GM18868 (cell line): ENCODE data around the gene DLGAP1.
A peak's percentile ranks its signal among the peaks of the same experiment; 100 is the strongest.
"Not testable (repeated sequence)": the region's sequence is repeated elsewhere in the genome, so short reads cannot be mapped to it uniquely, and the experiment has no call there.

Experiments used
- ATAC-seq: cut with Tn5 transposase; IDR thresholded peaks from one replicate; pipeline ENCODE4 v1.9.1; 2021; ENCODE audit warnings: mild to moderate bottlenecking, moderate library complexity; ENCODE audit not compliant: unreplicated experiment

The DLGAP1 gene

DNA sequence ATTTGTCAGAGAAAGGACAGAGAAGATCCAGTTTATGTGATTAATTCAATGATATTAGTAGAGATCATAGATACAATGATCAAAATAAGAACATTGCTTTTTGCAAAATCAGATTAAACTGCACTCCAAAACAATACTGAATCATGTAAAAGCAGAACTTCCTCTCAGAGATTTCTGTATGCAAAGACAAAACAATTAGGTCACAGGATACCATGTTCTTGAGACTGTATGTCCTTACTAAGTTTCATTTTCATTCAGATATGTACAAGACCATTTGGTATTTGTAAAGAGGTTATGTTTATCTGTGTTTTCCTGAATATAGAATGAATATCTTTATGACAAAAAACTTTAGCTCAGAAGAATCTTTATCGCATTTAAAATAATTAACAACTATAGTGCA lies 161.8 kb downstream of the DLGAP1 start:
- ATAC-seq: no peak

DNA sequence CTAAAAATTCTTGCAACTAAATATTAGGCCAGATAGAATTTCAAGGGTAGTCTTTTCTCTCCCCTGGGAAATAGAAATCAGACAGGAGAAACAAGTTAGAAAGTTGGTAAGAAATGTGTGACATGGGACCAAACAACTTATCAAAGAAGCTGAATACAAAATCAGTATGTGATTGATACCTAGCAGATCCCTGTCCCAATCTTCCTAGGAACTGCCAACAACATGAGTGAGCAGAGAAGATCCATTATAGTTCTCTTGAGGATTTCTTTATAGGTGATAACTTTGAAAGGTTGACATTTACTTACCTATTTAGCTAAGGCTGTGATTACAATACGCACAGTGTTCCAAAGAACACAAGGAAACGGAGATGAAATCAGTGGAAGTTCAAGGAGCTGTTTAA lies 162.4 kb downstream of the DLGAP1 start:
- ATAC-seq: no peak

GRCh38 chr18:4287340-4287739 lies 167.8 kb downstream of the DLGAP1 start:
- ATAC-seq: not testable (repeated sequence)

- no peak for ATAC-seq
These were observed 168.9 kb downstream of the DLGAP1 start for GRCh38 chr18:4286256-4286655.

DNA sequence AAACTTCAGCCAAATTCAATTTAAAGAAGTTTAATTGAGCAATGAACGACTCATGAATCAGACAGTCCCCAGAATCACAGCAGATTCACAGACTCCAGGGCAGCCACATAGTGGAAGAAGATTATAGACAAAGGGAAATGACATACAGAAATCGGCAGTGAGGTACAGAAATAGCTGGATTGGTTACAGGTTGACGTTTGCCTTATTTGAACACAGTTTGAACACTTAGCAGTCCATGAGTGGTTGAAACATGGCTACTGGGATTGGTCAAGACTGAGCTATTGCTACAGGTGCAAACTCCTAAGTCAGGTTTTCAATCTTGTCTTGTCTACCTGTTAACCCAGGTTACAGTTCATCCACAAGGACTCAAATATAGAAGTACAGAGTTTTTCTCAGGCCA lies 169.6 kb downstream of the DLGAP1 start:
- ATAC-seq: no peak

DNA sequence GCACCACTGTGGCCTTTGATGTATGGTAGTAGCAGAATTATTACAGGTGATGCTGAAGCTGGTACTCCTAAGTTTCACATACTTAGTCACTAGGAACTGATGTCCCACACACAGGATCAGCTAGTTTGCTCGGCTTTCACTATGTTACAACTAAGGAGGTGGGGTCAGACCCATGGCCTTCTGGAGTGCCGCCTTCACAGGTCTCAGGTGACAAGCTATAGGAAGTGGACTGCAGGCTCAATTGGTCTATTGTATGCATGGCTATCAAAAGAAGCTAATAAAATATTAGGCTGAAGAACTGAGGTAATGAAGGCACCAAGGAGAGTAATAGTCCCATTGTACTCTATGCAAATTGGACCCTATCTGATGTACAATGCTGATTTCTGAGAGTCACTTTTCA lies 170.6 kb downstream of the DLGAP1 start:
- no peak for ATAC-seq

GRCh38 chr18:4283746-4284291 lies 171.3 kb downstream of the DLGAP1 start:
- no peak for ATAC-seq

GRCh38 chr18:4282954-4283353 lies 172.2 kb downstream of the DLGAP1 start:
- no peak for ATAC-seq

DNA sequence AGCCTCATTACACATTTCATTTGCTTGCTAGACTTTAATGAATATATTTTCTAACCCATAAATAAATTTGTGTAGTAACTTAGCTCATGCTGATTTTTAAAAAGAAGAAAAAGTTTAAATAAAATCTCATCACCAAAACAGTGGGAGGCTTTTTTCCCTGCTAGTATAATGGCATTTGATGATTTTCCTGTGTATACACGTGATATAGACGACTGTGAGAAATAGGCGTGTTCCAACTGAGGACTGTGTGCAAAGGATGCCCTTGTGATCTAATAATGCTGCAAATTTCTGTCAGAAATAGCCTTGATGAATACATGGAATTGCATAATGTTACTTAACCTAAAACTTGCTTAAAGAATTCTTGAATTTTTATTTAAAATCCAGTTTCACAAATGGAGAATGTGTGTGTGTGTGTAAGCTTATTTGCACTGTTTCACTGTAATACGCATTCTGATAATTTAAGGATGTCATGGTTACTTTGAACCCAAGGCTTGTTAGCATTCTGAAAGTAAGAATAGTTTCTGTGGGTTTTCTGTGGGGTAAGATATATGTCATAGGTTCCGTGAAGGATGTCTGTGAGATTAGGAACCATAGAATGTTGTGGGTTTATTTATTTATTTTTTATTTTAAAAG lies 178.0 kb downstream of the DLGAP1 start:
- ATAC-seq: peak; percentile 82

DNA sequence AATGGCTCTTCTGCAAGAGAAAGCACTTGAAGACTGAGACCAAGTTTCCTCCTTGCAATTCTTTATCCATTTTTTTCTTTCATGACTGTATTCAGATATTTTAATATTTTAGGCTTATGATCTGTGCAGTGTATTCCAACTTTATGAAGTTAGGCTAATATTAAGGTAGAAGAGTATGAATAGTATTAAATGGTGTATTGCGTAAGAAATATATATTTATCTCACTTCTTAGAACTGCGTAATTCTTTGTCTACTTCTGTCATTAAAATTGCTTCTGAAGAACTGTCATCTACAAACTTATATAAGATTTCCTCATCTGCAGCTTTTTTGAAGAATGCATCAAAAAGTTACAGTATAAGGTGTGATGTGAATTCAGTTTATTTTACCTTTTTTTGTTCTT lies 183.2 kb downstream of the DLGAP1 start:
- ATAC-seq: no peak

DNA sequence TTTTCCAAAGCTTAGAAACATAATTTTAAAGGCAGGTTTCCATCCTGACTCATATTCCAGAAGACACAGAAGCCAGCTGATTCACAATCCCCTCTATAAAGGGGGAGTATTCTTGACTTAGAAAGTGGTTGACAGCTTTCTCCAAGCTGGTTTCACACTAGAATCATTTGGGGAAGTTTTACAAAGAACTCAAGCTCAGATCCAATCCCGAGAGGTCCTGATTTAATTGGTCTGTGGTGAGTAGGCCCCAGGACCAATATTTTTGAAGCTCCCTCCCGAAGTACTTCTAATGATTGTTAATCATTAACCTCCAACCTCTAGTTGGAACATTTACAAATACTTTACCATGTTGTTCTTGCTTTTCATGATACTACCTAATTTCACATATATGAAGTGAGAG lies 184.1 kb downstream of the DLGAP1 start:
- ATAC-seq: no peak

DNA sequence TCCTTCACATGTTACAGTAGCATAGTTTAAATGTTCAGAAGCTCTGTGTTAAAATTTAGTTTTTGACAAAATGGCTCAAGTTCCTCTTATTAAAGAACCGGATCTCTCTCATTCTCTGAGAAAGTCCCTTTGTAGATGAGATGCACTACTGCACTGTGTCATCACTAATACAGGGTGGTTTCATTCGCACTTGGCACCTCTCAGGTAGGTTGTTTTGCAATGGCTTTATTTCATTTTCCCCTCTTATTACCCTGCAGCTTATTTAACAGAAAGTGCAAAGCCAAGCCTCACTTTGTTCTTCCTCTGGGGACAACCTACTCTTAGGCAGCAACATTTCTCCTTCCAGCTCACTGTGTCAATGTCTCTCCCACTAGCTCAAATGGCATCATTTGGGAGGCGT lies 185.1 kb downstream of the DLGAP1 start:
- peak; percentile 80 for ATAC-seq

GRCh38 chr18:4267641-4268040 lies 187.5 kb downstream of the DLGAP1 start:
- ATAC-seq: no peak

DNA sequence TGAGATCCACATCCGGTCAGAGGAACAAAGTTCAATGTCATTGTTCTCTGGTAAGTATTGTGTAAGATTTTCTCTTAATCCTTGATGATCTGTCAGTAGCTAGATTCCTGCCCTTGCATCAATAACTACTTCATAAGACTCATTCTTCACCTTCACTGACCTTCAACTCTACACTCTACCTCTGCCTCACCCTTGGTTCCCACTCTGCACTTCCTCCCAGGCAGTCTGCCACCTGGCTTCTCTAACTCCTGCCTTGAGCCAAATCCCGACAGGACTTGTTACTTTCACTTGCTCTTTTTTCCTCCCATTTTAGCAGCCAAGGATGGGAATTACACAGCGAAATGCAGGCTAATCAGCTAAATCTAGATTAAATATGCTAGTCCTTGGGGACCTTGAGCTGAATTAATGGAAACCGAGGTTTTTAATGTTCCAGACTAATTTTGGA lies 190.7 kb downstream of the DLGAP1 start:
- no peak for ATAC-seq

- ATAC-seq: no peak
These were observed 195.0 kb downstream of the DLGAP1 start for GRCh38 chr18:4260107-4260506.

- ATAC-seq: no peak
These were observed 198.2 kb downstream of the DLGAP1 start for GRCh38 chr18:4256766-4257417.

DNA sequence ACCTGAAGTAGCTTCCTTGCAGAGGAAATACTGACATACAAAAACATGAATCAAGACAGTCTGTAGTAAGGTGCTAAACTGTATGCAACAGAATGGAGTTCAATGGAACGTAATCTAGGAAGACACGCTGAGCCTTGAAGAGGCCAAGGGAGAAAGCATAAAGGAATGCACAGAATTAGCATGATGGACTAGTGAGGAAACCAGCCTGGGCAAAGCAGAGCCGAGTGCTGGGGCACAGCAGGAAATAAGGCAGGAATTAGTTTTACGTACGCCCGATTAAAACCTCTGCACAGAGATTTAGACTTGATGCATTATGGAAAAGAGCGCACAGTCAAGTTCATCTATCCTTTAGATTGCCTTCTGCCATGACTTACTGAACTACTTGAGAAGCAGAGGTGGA lies 200.3 kb downstream of the DLGAP1 start:
- ATAC-seq: no peak

DNA sequence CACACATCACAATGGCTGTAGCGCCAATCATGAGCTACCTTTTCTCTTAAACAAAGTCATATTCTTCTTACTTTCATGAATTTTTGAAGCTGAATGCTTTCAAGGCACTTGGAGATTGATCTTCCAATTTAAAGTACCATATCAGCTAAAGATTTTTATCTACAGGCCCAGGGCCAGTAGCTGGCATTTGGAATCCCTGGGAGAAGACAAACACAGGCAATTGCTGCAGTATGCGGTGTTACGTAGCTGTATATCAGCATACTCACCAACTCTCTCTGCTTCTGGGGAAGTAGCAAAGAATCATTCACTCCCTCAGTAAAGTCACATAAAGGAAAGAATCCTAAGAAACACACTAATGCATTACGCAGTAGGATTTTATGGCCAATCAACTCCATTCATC lies 202.3 kb downstream of the DLGAP1 start:
- no peak for ATAC-seq

DNA sequence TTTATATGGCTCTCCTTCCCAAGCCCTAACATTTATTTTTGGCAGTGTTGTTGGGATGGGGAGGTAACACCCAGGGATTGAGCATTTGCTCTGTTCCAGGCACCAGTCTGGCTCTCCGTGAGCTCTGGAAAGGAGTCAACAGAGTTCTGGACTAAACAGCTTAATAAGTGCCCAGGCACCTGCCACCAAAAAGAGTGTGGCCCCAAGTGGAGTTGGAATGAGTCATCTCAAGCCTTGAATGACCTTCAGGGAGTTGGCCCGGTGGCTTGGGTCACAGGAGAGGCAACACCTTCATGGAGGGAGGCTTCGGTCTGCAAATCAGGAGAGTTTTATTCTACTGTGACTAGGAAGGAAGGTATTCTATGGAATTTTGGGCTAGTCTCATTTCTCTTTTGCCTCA lies 203.2 kb downstream of the DLGAP1 start:
- no peak for ATAC-seq

GRCh38 chr18:4251206-4251605 lies 203.9 kb downstream of the DLGAP1 start:
- ATAC-seq: no peak

GRCh38 chr18:4250141-4250540 lies 205.0 kb downstream of the DLGAP1 start:
- no peak for ATAC-seq

GRCh38 chr18:4248686-4249085 lies 206.4 kb downstream of the DLGAP1 start:
- ATAC-seq: no peak

DNA sequence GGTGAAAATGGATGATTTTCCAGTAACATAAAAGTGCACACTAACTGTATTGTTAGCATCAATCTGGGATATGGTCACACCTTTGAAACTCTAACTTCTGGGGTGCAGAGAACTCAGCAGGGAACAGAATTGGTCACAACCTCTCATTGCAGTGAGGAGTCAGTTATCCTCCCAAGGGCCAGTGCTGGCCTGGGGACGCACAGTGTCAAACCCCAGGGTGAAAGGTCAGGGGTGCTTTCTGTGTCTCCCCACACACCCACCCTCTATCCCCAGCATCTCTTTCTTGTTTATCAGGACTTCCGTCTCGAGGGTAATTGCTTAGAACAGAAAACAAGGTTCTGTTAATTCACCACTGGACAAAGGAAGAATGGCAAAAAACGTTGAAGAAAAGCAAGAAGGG lies 208.7 kb downstream of the DLGAP1 start:
- no peak for ATAC-seq
